Activated naive CD8-positive, alpha-beta T cell treated with anti-CD3 and anti-CD28 coated beads, Interleukin-2, amount 50 U/mL, for 16 hours (primary cell): ENCODE measurements around the gene TFAM.
"Not testable (repeated sequence)": the region's sequence is repeated elsewhere in the genome, so short reads cannot be mapped to it uniquely, and the experiment has no call there.

Experiments used
- DNase-seq: peaks from one replicate; pipeline ENCODE4 v3.0.0-alpha.2; 2020; ENCODE audit warnings: low read depth, low spot score

The TFAM gene

GRCh38 chr10:58372607-58373441, 12.4 kb upstream of the TFAM start:
- DNase-seq = no peak

GRCh38 chr10:58373442-58373827, 11.8 kb upstream of the TFAM start:
- DNase-seq = no peak

GRCh38 chr10:58382489-58382995, 2.7 kb upstream of the TFAM start:
- no peak for DNase-seq

- no peak for DNase-seq
Measured at GRCh38 chr10:58384095-58384494, 1.1 kb upstream of the TFAM start.

- DNase-seq = no peak
Measured at GRCh38 chr10:58384544-58384998, 639 bp upstream of the TFAM start.

- DNase-seq = no peak
Measured at GRCh38 chr10:58385784-58386112, 538 bp downstream of the TFAM start.

GRCh38 chr10:58389024-58389423, 3.8 kb downstream of the TFAM start:
- no peak for DNase-seq

GRCh38 chr10:58393317-58393716, 8.1 kb downstream of the TFAM start:
- DNase-seq = no peak

- DNase-seq = no peak
Measured at GRCh38 chr10:58394471-58394870, 9.3 kb downstream of the TFAM start.

- no peak for DNase-seq
Measured at GRCh38 chr10:58396057-58396456, 10.8 kb downstream of the TFAM start.

GRCh38 chr10:58397830-58398229, 12.6 kb downstream of the TFAM start:
- no peak for DNase-seq

GRCh38 chr10:58399410-58399809, 14.2 kb downstream of the TFAM start:
- DNase-seq = no peak

GRCh38 chr10:58400609-58401008, 15.4 kb downstream of the TFAM start:
- no peak for DNase-seq

GRCh38 chr10:58404001-58404400, 18.8 kb downstream of the TFAM start:
- DNase-seq = no peak

GRCh38 chr10:58409956-58410610, 24.9 kb downstream of the TFAM start:
- DNase-seq = no peak

- DNase-seq = no peak
Measured at GRCh38 chr10:58412502-58412961, 27.3 kb downstream of the TFAM start.

GRCh38 chr10:58414270-58415041, 29.2 kb downstream of the TFAM start:
- no peak for DNase-seq

GRCh38 chr10:58415757-58416156, 30.5 kb downstream of the TFAM start:
- no peak for DNase-seq

GRCh38 chr10:58417902-58418301, 32.7 kb downstream of the TFAM start:
- DNase-seq = not testable (repeated sequence)

GRCh38 chr10:58424176-58424575, 39.0 kb downstream of the TFAM start:
- DNase-seq = no peak

GRCh38 chr10:58428436-58428835, 43.2 kb downstream of the TFAM start:
- not testable (repeated sequence) for DNase-seq

GRCh38 chr10:58431903-58432302, 46.7 kb downstream of the TFAM start:
- DNase-seq = no peak
